ENCODE measurements around the gene PTPN5. TPM values are rescaled to one million over a fixed set of nuclear protein-coding genes. Genes with fewer than 3 reads are reported as not detected.
A peak's percentile ranks its signal among the peaks of the same experiment; 100 is the strongest.

The PTPN5 gene
- total and polyA plus RNA-seq, 4 donors, result not detected

- TF ChIP-seq RAD21 (IDR thresholded peaks at IDR 0.05) (no peak), GABPA (IDR thresholded peaks at IDR 0.05 in 1 of 2, conservative IDR thresholded peaks at IDR 0.05 in 1 of 2) (no peak), RXRA (IDR thresholded peaks at IDR 0.05) (no peak), ATF3 (IDR thresholded peaks at IDR 0.05) (no peak), TAF1 (conservative IDR thresholded peaks at IDR 0.05) (no peak), REST (IDR thresholded peaks at IDR 0.05) (no peak), ZBTB33 (IDR thresholded peaks at IDR 0.05) (no peak), MAX (IDR thresholded peaks at IDR 0.05) (no peak), FOXA2 (IDR thresholded peaks at IDR 0.05) (no peak), HNF4G (IDR thresholded peaks at IDR 0.05) (no peak)
- H3K36me3 ChIP-seq (ENCODE audit: control insufficient read depth in 4 of 4, insufficient read depth in 3 of 4, low read depth in 1 of 4, low read length in 3 of 4), result no peaks in the 10 kb centered on the region
- H3K4me1 ChIP-seq (ENCODE audit: control insufficient read depth in 4 of 4, insufficient read depth in 4 of 4, low read length in 3 of 4), result peaks cover 7 to 16% (median 10%) of the 10 kb centered on the region in 4 donors
- no peak overlapping the region for H3K4me3 ChIP-seq (ENCODE audit: low read depth in 1 of 3, low read length in 3 of 3)
- H3K9me3 ChIP-seq (ENCODE audit: control insufficient read depth in 4 of 4, low read length in 3 of 4), result no peaks in the 10 kb centered on the region
- peaks cover 0 to 8% (median 2%) of the 10 kb centered on the region in 4 donors for H3K27me3 ChIP-seq (ENCODE audit: control insufficient read depth in 4 of 4, insufficient read depth in 4 of 4, low read length in 3 of 4)
- H3K27ac ChIP-seq (ENCODE audit: low read depth in 1 of 2, low read length in 2 of 2), result no peak overlapping the region
- no peak for DNase-seq (ENCODE audit: low spot score)
- no peak overlapping the region for H3K9ac ChIP-seq (ENCODE audit: low read depth in 1 of 2, low read length in 2 of 2)
- 62% methylated on average over 11 of the region's 11 CpGs for WGBS
Measured at GRCh38 chr11:18792827-18793226, 1.2 kb upstream of the PTPN5 start.

GRCh38 chr11:18791969-18792628, 501 bp upstream of the PTPN5 start:
- Histone ChIP-seq H3K9me3 (ENCODE audit: control insufficient read depth in 4 of 4, low read length in 3 of 4) (no peaks in the 10 kb centered on the region), H3K4me1 (ENCODE audit: control insufficient read depth in 4 of 4, insufficient read depth in 4 of 4, low read length in 3 of 4) (peaks cover 7 to 16% (median 10%) of the 10 kb centered on the region in 4 donors), H3K4me3 (ENCODE audit: low read depth in 1 of 3, low read length in 3 of 3) (peak overlapping the region in 1 of 3 donors; percentile 31), H3K9ac (ENCODE audit: low read depth in 1 of 2, low read length in 2 of 2) (no peak overlapping the region), H3K27ac (ENCODE audit: low read depth in 1 of 2, low read length in 2 of 2) (no peak overlapping the region), H3K27me3 (ENCODE audit: control insufficient read depth in 4 of 4, insufficient read depth in 4 of 4, low read length in 3 of 4) (peaks cover 0 to 8% (median 2%) of the 10 kb centered on the region in 4 donors), H3K36me3 (ENCODE audit: control insufficient read depth in 4 of 4, insufficient read depth in 3 of 4, low read depth in 1 of 4, low read length in 3 of 4) (no peaks in the 10 kb centered on the region)
- DNase-seq (ENCODE audit: low spot score), result no peak
- 3% methylated on average over 43 of the region's 43 CpGs for WGBS
- no peak for TF ChIP-seq HNF4A (conservative IDR thresholded peaks at IDR 0.05)
- TF ChIP-seq REST (IDR thresholded peaks at IDR 0.05), result no peak
- no peak for TF ChIP-seq MAX (IDR thresholded peaks at IDR 0.05)
- TF ChIP-seq ATF3 (IDR thresholded peaks at IDR 0.05), result no peak
- no peak for TF ChIP-seq YY1 (IDR thresholded peaks at IDR 0.05)
- TF ChIP-seq EGR1 (IDR thresholded peaks at IDR 0.05; ENCODE audit: low read depth in 2 of 2), result no peak
- TF ChIP-seq GABPA (IDR thresholded peaks at IDR 0.05 in 1 of 2, conservative IDR thresholded peaks at IDR 0.05 in 1 of 2), result no peak
- no peak for TF ChIP-seq SP1 (IDR thresholded peaks at IDR 0.05)
- no peak for TF ChIP-seq RAD21 (IDR thresholded peaks at IDR 0.05)
- no peak for TF ChIP-seq NR2F2 (IDR thresholded peaks at IDR 0.05)
- no peak for TF ChIP-seq HNF4G (IDR thresholded peaks at IDR 0.05)
- no peak for TF ChIP-seq FOXA1 (IDR thresholded peaks at IDR 0.05)
- no peak for TF ChIP-seq FOXA2 (IDR thresholded peaks at IDR 0.05)
- TF ChIP-seq CTCF (IDR thresholded peaks at IDR 0.05; ENCODE audit: low read depth, low read length, missing input control), result no peak
